Osteoblast (primary cell): ENCODE data around the gene R3HDM4. TPM values are rescaled to one million over a fixed set of nuclear protein-coding genes. Genes with fewer than 3 reads are reported as not detected.
A peak's percentile ranks its signal among the peaks of the same experiment; 100 is the strongest.
"Not testable (repeated sequence)": the region's sequence is repeated elsewhere in the genome, so short reads cannot be mapped to it uniquely, and the experiment has no call there.

Experiments used
- DNase-seq: peaks from one replicate; pipeline ENCODE4 v3.0.0; 2011; ENCODE audit warnings: low spot score, mixed read lengths; ENCODE audit not compliant: insufficient read length; ENCODE audit errors: missing footprints
- H2AFZ ChIP-seq: 2 replicates; pipeline ENCODE4 v1.6.0; 2011; ENCODE audit warnings: mild to moderate bottlenecking, low read length
- H3K27ac ChIP-seq: 2 replicates; pipeline ENCODE4 v1.5.1; 2011; ENCODE audit warnings: mild to moderate bottlenecking, low read depth, low read length, moderate library complexity
- H3K27me3 ChIP-seq: 2 replicates; pipeline ENCODE4 v1.6.0; 2012; ENCODE audit warnings: mild to moderate bottlenecking, control low read depth, inconsistent platforms, low read length, moderate library complexity; ENCODE audit not compliant: insufficient read depth
- H3K36me3 ChIP-seq: 2 replicates; pipeline ENCODE4 v1.5.1; 2011; ENCODE audit warnings: mild to moderate bottlenecking, low read length, control low read depth, moderate library complexity; ENCODE audit not compliant: insufficient read depth
- H3K4me1 ChIP-seq: 2 replicates; pipeline ENCODE4 v1.5.1; 2011; ENCODE audit warnings: mild to moderate bottlenecking, low read length, control low read depth, moderate library complexity; ENCODE audit not compliant: insufficient read depth
- H3K4me2 ChIP-seq: 2 replicates; pipeline ENCODE4 v1.6.0; 2011; ENCODE audit warnings: mild to moderate bottlenecking, low read length; ENCODE audit not compliant: insufficient read depth
- H3K4me3 ChIP-seq: fragments of 200-600 bp; sonication (generic); 3 replicates; pipeline ENCODE4 v1.5.1; 2012; ENCODE audit warnings: mild to moderate bottlenecking, low read length, inconsistent platforms; ENCODE audit not compliant: insufficient read depth
- H3K79me2 ChIP-seq: 2 replicates; pipeline ENCODE4 v1.6.0; 2012; ENCODE audit warnings: mild to moderate bottlenecking, low read length, control low read depth, inconsistent platforms; ENCODE audit not compliant: insufficient read depth
- H3K9me3 ChIP-seq: 2 replicates; pipeline ENCODE4 v1.5.1; 2011; ENCODE audit warnings: low read depth, low read length, control low read depth
- H4K20me1 ChIP-seq: 2 replicates; pipeline ENCODE4 v1.6.0; 2012; ENCODE audit warnings: mild to moderate bottlenecking, low read length, control low read depth; ENCODE audit not compliant: insufficient read depth
- CTCF ChIP-seq: IDR thresholded peaks from 2 replicates; pipeline ENCODE4 v1.5.1; 2011; ENCODE audit warnings: mild to moderate bottlenecking, low read depth, low read length, moderate library complexity; ENCODE audit errors: extremely low read depth
- small RNA-seq: library from RNA; depleted of rRNA; stranded (forward); fragments of <200 nt; gene quantifications from one replicate; pipeline ENCODE3, GENCODE V24; 2012
- total RNA-seq: library from RNA; depleted of rRNA; stranded (reverse); fragments of >200 nt; gene quantifications from 2 replicates; pipeline ENCODE4 v1.2.3, GENCODE V29; 2012

The R3HDM4 gene
- total RNA-seq, 1 donor, result 31.1 TPM

GRCh38 chr19:850221-850978 lies 62.6 kb downstream of the R3HDM4 start:
- peak overlapping the region; percentile 65 for H3K4me2 ChIP-seq

GRCh38 chr19:849195-849594 lies 63.8 kb downstream of the R3HDM4 start:
- not testable (repeated sequence) for H3K27ac ChIP-seq, DNase-seq, H3K4me2 ChIP-seq, H3K36me3 ChIP-seq, H3K4me1 ChIP-seq, H3K4me3 ChIP-seq, H4K20me1 ChIP-seq, H2AFZ ChIP-seq, H3K79me2 ChIP-seq, H3K9me3 ChIP-seq
- peaks cover 27% of the 10 kb centered on the region for H3K27me3 ChIP-seq

More at GRCh38 chr19:850221-850978, 62.6 kb downstream of the R3HDM4 start:
- Histone ChIP-seq H3K79me2 (no peaks in the 10 kb centered on the region), H4K20me1 (no peaks in the 10 kb centered on the region), H3K4me3 (peak overlapping the region; percentile 49), H3K27ac (no peak overlapping the region), H2AFZ (peak overlapping the region; percentile 81), H3K9me3 (no peaks in the 10 kb centered on the region), H3K36me3 (no peaks in the 10 kb centered on the region), H3K27me3 (peaks cover 23% of the 10 kb centered on the region), H3K4me1 (peaks cover 3% of the 10 kb centered on the region)
- no peak for TF ChIP-seq CTCF
- peak; percentile 99 for DNase-seq

- H3K4me2 ChIP-seq, result no peak overlapping the region
- H3K79me2 ChIP-seq, result no peaks in the 10 kb centered on the region
- H4K20me1 ChIP-seq, result no peaks in the 10 kb centered on the region
- H2AFZ ChIP-seq, result no peak overlapping the region
- H3K9me3 ChIP-seq, result no peaks in the 10 kb centered on the region
- no peak overlapping the region for H3K27ac ChIP-seq
- no peak overlapping the region for H3K4me3 ChIP-seq
- no peaks in the 10 kb centered on the region for H3K36me3 ChIP-seq
- H3K27me3 ChIP-seq, result peaks cover 32% of the 10 kb centered on the region
- H3K4me1 ChIP-seq, result peaks cover 3% of the 10 kb centered on the region
- no peak for TF ChIP-seq CTCF
- DNase-seq, result no peak
Measured at GRCh38 chr19:848386-848921, 64.6 kb downstream of the R3HDM4 start.

Small RNA genes lying within 50 kb of the gene (small RNA-seq; reads per million reads assigned to genes)
- gene RNU6-9, result 1.1 reads per million, percentile 35 among the genes with 10 or more reads in this experiment

Other genes starting within 250 kb of the R3HDM4 start
- gene FSTL3, start 236.8 kb downstream of the R3HDM4 start, total RNA-seq, result 32.7 and 52.1 TPM in 2 replicates
- gene PRSS57, start 217.8 kb downstream of the R3HDM4 start, total RNA-seq, result not detected in 2 replicates
- gene PALM, start 204.3 kb downstream of the R3HDM4 start, total RNA-seq, result 9.7 and 10.5 TPM in 2 replicates
- 0.36 and 0.59 TPM in 2 replicates for gene MISP, start 162.1 kb downstream of the R3HDM4 start, total RNA-seq
- gene PTBP1, start 115.8 kb downstream of the R3HDM4 start, total RNA-seq, result 106 and 124 TPM in 2 replicates
- 0.36 TPM in 1 of 2 replicates, not detected in the other for gene PLPPR3, start 91.3 kb downstream of the R3HDM4 start, total RNA-seq
- gene AZU1, start 85.4 kb downstream of the R3HDM4 start, total RNA-seq, result not detected in 2 replicates
- not detected in 2 replicates for gene PRTN3, start 72.2 kb downstream of the R3HDM4 start, total RNA-seq
- 0.36 and 0.59 TPM in 2 replicates for gene ELANE, start 60.9 kb downstream of the R3HDM4 start, total RNA-seq
- gene CFD, start 53.6 kb downstream of the R3HDM4 start, total RNA-seq, result 8.3 and 19.9 TPM in 2 replicates
- gene MED16, start 20.0 kb downstream of the R3HDM4 start, total RNA-seq, result 20.6 and 25.0 TPM in 2 replicates
- gene RNU6-9, start 19.7 kb downstream of the R3HDM4 start, total RNA-seq, result not detected in 2 replicates
- not detected in 2 replicates for gene KISS1R, start 4.1 kb upstream of the R3HDM4 start, total RNA-seq
- 19.4 and 21.7 TPM in 2 replicates for gene ARID3A, start 12.8 kb upstream of the R3HDM4 start, total RNA-seq
- 45.6 and 46.6 TPM in 2 replicates for gene WDR18, start 71.1 kb upstream of the R3HDM4 start, total RNA-seq
- not detected in 2 replicates for gene GRIN3B, start 87.2 kb upstream of the R3HDM4 start, total RNA-seq
- 74.0 and 84.0 TPM in 2 replicates for gene TMEM259, start 107.9 kb upstream of the R3HDM4 start, total RNA-seq
- not detected in 2 replicates for gene RNU6-2, start 108.3 kb upstream of the R3HDM4 start, total RNA-seq
- 537 and 594 TPM in 2 replicates for gene CNN2, start 113.4 kb upstream of the R3HDM4 start, total RNA-seq
- gene ABCA7, start 126.9 kb upstream of the R3HDM4 start, total RNA-seq, result 33.3 and 43.0 TPM in 2 replicates
- gene ARHGAP45, start 153.9 kb upstream of the R3HDM4 start, total RNA-seq, result 0.59 and 0.72 TPM in 2 replicates
- 70.2 and 74.0 TPM in 2 replicates for gene POLR2E, start 182.2 kb upstream of the R3HDM4 start, total RNA-seq
- gene GPX4, start 190.8 kb upstream of the R3HDM4 start, total RNA-seq, result 515 TPM in 2 replicates